ENCODE measurements around the gene LUZP2.

Gene LUZP2

GRCh38 chr11:24794064-24794463 lies 297.2 kb downstream of the LUZP2 start:
- Histone ChIP-seq H3K9me3 (ENCODE audit: insufficient read depth, low read length) (no peaks in the 10 kb centered on the region), H3K4me1 (ENCODE audit: insufficient read depth, insufficient read length) (no peaks in the 10 kb centered on the region), H3K27me3 (ENCODE audit: insufficient read depth, insufficient read length) (no peaks in the 10 kb centered on the region), H3K9ac (ENCODE audit: insufficient read length, low read depth) (no peak overlapping the region), H3K4me3 (ENCODE audit: insufficient read length, low read depth) (no peak overlapping the region), H3K36me3 (ENCODE audit: insufficient read depth, insufficient read length, low read length) (no peaks in the 10 kb centered on the region)
- DNase-seq (ENCODE audit: low read depth, low spot score): no peak
- TF ChIP-seq YY1 (IDR thresholded peaks at IDR 0.05; ENCODE audit: insufficient read depth, insufficient read length): no peak
- no peak for TF ChIP-seq SUZ12 (IDR thresholded peaks at IDR 0.05; ENCODE audit: extremely low read depth, insufficient read depth, insufficient read length)
- no peak for TF ChIP-seq ZNF274 (IDR thresholded peaks at IDR 0.05; ENCODE audit: low read depth, low read length)

GRCh38 chr11:24805671-24806070 lies 308.8 kb downstream of the LUZP2 start:
- H3K27me3 ChIP-seq (ENCODE audit: insufficient read depth, insufficient read length): no peaks in the 10 kb centered on the region
- no peak overlapping the region for H3K4me3 ChIP-seq (ENCODE audit: insufficient read length, low read depth)
- no peaks in the 10 kb centered on the region for H3K9me3 ChIP-seq (ENCODE audit: insufficient read depth, low read length)
- no peaks in the 10 kb centered on the region for H3K4me1 ChIP-seq (ENCODE audit: insufficient read depth, insufficient read length)
- H3K36me3 ChIP-seq (ENCODE audit: insufficient read depth, insufficient read length, low read length): no peaks in the 10 kb centered on the region
- DNase-seq (ENCODE audit: low read depth, low spot score): no peak
- TF ChIP-seq SUZ12 (IDR thresholded peaks at IDR 0.05; ENCODE audit: extremely low read depth, insufficient read depth, insufficient read length) (no peak), YY1 (IDR thresholded peaks at IDR 0.05; ENCODE audit: insufficient read depth, insufficient read length) (no peak), ZNF274 (IDR thresholded peaks at IDR 0.05; ENCODE audit: low read depth, low read length) (no peak)
- no peak overlapping the region for H3K9ac ChIP-seq (ENCODE audit: insufficient read length, low read depth)

GRCh38 chr11:24808173-24808572 lies 311.3 kb downstream of the LUZP2 start:
- no peaks in the 10 kb centered on the region for H3K4me1 ChIP-seq (ENCODE audit: insufficient read depth, insufficient read length)
- no peak overlapping the region for H3K4me3 ChIP-seq (ENCODE audit: insufficient read length, low read depth)
- H3K9me3 ChIP-seq (ENCODE audit: insufficient read depth, low read length): no peaks in the 10 kb centered on the region
- DNase-seq (ENCODE audit: low read depth, low spot score): no peak
- no peak overlapping the region for H3K9ac ChIP-seq (ENCODE audit: insufficient read length, low read depth)
- no peaks in the 10 kb centered on the region for H3K27me3 ChIP-seq (ENCODE audit: insufficient read depth, insufficient read length)
- no peaks in the 10 kb centered on the region for H3K36me3 ChIP-seq (ENCODE audit: insufficient read depth, insufficient read length, low read length)
- TF ChIP-seq ZNF274 (IDR thresholded peaks at IDR 0.05; ENCODE audit: low read depth, low read length) (no peak), SUZ12 (IDR thresholded peaks at IDR 0.05; ENCODE audit: extremely low read depth, insufficient read depth, insufficient read length) (no peak), YY1 (IDR thresholded peaks at IDR 0.05; ENCODE audit: insufficient read depth, insufficient read length) (no peak)

- DNase-seq (ENCODE audit: low read depth, low spot score): no peak
- Histone ChIP-seq H3K4me1 (ENCODE audit: insufficient read depth, insufficient read length) (no peaks in the 10 kb centered on the region), H3K9me3 (ENCODE audit: insufficient read depth, low read length) (no peaks in the 10 kb centered on the region), H3K36me3 (ENCODE audit: insufficient read depth, insufficient read length, low read length) (no peaks in the 10 kb centered on the region), H3K27me3 (ENCODE audit: insufficient read depth, insufficient read length) (no peaks in the 10 kb centered on the region), H3K4me3 (ENCODE audit: insufficient read length, low read depth) (no peak overlapping the region), H3K9ac (ENCODE audit: insufficient read length, low read depth) (no peak overlapping the region)
- no peak for TF ChIP-seq SUZ12 (IDR thresholded peaks at IDR 0.05; ENCODE audit: extremely low read depth, insufficient read depth, insufficient read length)
- TF ChIP-seq ZNF274 (IDR thresholded peaks at IDR 0.05; ENCODE audit: low read depth, low read length): no peak
- no peak for TF ChIP-seq YY1 (IDR thresholded peaks at IDR 0.05; ENCODE audit: insufficient read depth, insufficient read length)
Measured at GRCh38 chr11:24819006-24819405, 322.2 kb downstream of the LUZP2 start.

- Histone ChIP-seq H3K4me3 (ENCODE audit: insufficient read length, low read depth) (no peak overlapping the region), H3K27me3 (ENCODE audit: insufficient read depth, insufficient read length) (no peaks in the 10 kb centered on the region), H3K9ac (ENCODE audit: insufficient read length, low read depth) (no peak overlapping the region), H3K4me1 (ENCODE audit: insufficient read depth, insufficient read length) (no peaks in the 10 kb centered on the region), H3K9me3 (ENCODE audit: insufficient read depth, low read length) (no peaks in the 10 kb centered on the region), H3K36me3 (ENCODE audit: insufficient read depth, insufficient read length, low read length) (no peaks in the 10 kb centered on the region)
- DNase-seq (ENCODE audit: low read depth, low spot score): no peak
- no peak for TF ChIP-seq SUZ12 (IDR thresholded peaks at IDR 0.05; ENCODE audit: extremely low read depth, insufficient read depth, insufficient read length)
- no peak for TF ChIP-seq ZNF274 (IDR thresholded peaks at IDR 0.05; ENCODE audit: low read depth, low read length)
- no peak for TF ChIP-seq YY1 (IDR thresholded peaks at IDR 0.05; ENCODE audit: insufficient read depth, insufficient read length)
Measured at GRCh38 chr11:24819863-24820434, 323.1 kb downstream of the LUZP2 start.

DNA sequence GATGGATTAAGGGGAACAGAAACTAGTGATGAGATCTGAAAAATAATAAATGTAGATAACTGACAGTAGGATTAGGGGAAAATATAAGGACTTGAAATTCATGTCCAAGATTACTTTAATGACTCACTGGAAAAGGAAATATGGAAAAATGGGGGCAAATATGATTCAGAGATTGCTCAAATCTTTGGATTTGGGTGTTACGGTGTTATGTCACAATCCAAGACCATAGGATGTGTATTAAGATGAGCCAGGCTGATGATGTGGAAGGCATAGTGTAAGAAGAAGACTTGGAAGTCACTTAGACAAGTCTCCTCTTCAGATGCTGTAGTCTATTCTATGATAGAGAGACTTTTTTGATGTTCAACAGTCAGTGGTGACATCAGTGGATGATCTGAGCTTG lies 323.7 kb downstream of the LUZP2 start:
- H3K36me3 ChIP-seq (ENCODE audit: insufficient read depth, insufficient read length, low read length): no peaks in the 10 kb centered on the region
- H3K4me1 ChIP-seq (ENCODE audit: insufficient read depth, insufficient read length): no peaks in the 10 kb centered on the region
- no peak for DNase-seq (ENCODE audit: low read depth, low spot score)
- TF ChIP-seq YY1 (IDR thresholded peaks at IDR 0.05; ENCODE audit: insufficient read depth, insufficient read length): no peak
- TF ChIP-seq ZNF274 (IDR thresholded peaks at IDR 0.05; ENCODE audit: low read depth, low read length): no peak
- no peak for TF ChIP-seq SUZ12 (IDR thresholded peaks at IDR 0.05; ENCODE audit: extremely low read depth, insufficient read depth, insufficient read length)
- H3K9me3 ChIP-seq (ENCODE audit: insufficient read depth, low read length): no peaks in the 10 kb centered on the region
- no peak overlapping the region for H3K9ac ChIP-seq (ENCODE audit: insufficient read length, low read depth)
- H3K4me3 ChIP-seq (ENCODE audit: insufficient read length, low read depth): no peak overlapping the region
- no peaks in the 10 kb centered on the region for H3K27me3 ChIP-seq (ENCODE audit: insufficient read depth, insufficient read length)

DNA sequence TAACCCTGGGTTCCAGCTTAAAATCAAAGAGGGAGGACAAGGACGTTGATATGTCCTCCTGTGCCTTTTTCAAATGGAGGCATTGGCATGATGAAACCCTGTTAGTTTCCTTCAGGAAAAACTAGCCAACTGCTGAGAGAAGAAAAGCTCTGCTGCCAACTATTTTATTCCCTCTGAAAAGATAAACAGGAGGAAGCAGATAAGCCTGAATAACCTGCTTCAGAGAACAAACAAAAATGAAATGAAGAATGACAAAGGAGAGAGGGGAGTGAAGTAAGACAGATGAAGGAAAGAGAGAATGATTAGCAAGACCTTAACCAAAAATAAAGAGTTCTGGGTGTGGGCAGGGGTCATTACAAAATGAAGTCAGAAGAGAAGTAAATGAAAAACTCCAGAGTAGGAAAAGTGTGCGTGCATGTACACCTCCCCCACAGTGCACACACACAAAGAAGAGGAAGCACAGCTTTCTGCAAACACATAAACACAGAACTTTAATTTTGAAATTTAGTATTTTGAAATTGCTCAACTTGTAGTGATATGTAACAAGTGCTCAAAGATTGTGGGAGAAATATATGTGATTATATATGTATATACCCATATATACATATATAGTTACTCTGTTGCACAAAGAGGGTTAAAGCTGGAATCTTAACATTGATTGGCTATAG lies 332.2 kb downstream of the LUZP2 start:
- no peaks in the 10 kb centered on the region for H3K9me3 ChIP-seq (ENCODE audit: insufficient read depth, low read length)
- no peaks in the 10 kb centered on the region for H3K27me3 ChIP-seq (ENCODE audit: insufficient read depth, insufficient read length)
- DNase-seq (ENCODE audit: low read depth, low spot score): no peak
- no peak for TF ChIP-seq YY1 (IDR thresholded peaks at IDR 0.05; ENCODE audit: insufficient read depth, insufficient read length)
- no peak for TF ChIP-seq SUZ12 (IDR thresholded peaks at IDR 0.05; ENCODE audit: extremely low read depth, insufficient read depth, insufficient read length)
- TF ChIP-seq ZNF274 (IDR thresholded peaks at IDR 0.05; ENCODE audit: low read depth, low read length): no peak
- no peak overlapping the region for H3K4me3 ChIP-seq (ENCODE audit: insufficient read length, low read depth)
- no peak overlapping the region for H3K9ac ChIP-seq (ENCODE audit: insufficient read length, low read depth)
- H3K36me3 ChIP-seq (ENCODE audit: insufficient read depth, insufficient read length, low read length): no peaks in the 10 kb centered on the region
- no peaks in the 10 kb centered on the region for H3K4me1 ChIP-seq (ENCODE audit: insufficient read depth, insufficient read length)
